ENCODE results near the gene KCNT2.

GRCh38 chr1:196319301-196319700 lies 288.9 kb downstream of the KCNT2 start:
- TF ChIP-seq CTCF (IDR thresholded peaks at IDR 0.05) (no peak), POLR2A (IDR thresholded peaks at IDR 0.05) (no peak)

Measured in Peyer's patch (tissue), 4 donors.